LNCAP (cell line): ENCODE data around the gene LRRC72.

ENCODE experiments used
- TF ChIP-seq, protein P1 (sequence below): fragments of 450-650 bp; IDR thresholded peaks from 2 replicates; pipeline ENCODE4 v1.5.1; 2017; ENCODE audit warnings: mild to moderate bottlenecking

The LRRC72 gene

DNA sequence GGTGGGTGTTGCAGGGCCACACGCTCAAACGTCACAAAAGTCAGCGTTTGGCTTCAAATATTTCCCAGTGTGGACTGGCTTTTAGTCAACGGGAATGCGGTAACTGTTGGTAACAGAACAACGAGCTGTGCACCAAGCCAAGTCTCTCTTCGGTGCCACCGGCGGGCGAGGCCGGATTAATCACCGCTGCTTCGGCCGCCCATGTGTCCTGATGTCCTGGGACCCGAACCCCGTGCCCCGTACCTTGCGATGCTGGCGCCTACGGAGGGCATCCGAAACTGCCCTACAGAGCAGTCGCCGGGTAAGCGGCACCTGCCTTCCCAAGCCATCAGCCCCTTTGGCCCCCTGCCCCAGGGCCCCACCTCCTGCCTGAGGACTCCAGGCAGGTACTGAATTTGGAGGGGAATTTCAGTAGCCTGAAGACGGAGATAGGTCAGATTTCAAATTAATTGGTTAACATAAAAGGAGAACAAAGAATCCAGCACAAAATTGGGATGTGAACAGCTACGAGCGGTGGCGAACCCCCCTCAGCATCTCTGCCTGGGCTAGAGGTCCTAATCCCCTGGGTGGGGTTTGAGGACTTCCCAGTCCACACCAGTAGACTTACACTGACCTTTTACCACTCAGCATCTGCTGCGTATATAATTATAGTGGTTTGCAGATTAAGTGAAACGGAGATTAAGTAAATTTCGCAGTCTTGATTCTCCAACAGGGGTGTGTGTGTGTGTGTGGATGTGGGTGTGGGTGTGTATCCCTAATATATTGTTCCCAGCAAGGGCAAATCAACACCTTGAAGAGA is at the start of gene LRRC72:
LRRC72 (plus strand) TSS at position 84 of the 799 bp plus-strand sequence; CDS start at position 212, 128 bp downstream.
- TF ChIP-seq, protein P1, sequence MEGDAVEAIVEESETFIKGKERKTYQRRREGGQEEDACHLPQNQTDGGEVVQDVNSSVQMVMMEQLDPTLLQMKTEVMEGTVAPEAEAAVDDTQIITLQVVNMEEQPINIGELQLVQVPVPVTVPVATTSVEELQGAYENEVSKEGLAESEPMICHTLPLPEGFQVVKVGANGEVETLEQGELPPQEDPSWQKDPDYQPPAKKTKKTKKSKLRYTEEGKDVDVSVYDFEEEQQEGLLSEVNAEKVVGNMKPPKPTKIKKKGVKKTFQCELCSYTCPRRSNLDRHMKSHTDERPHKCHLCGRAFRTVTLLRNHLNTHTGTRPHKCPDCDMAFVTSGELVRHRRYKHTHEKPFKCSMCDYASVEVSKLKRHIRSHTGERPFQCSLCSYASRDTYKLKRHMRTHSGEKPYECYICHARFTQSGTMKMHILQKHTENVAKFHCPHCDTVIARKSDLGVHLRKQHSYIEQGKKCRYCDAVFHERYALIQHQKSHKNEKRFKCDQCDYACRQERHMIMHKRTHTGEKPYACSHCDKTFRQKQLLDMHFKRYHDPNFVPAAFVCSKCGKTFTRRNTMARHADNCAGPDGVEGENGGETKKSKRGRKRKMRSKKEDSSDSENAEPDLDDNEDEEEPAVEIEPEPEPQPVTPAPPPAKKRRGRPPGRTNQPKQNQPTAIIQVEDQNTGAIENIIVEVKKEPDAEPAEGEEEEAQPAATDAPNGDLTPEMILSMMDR = no peak

DNA sequence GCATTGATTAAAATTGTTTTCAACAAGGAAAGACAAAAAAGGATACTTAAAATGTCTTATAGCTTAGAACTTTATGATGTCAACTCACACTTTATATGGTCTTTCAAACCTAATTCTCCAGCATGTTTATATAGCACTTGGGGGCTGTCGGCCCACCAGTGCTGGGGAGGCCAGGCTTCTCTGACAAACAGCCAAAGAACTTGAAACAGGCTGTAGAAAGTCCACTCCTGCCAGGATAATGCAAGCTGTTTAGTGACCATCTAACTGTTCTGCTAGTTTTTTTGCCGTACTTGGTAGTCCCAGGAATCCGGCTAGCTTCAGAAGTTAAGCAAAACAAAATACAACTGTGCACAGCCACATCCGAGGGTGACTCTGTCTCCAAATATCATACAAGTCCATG is 47.5 kb upstream of the LRRC72 start:
- TF ChIP-seq, protein P1 = no peak

DNA sequence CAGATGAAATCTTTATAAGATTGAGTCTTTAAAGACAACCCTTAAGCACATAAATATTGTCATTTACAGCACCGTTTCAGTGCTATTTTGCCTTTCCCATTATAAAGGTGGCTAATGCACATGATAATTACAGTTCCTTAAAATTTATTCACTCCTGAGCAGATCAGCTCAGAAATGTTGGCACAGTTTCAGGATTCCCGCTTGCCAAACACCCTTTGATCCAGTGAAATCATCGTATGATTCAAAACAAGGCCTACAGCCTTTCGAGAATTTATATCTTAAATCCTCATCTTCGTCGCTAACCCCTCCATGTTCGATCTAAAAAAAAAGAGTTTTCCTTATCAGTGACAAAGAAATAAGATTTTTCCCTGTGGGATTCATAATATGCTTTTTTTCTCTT is 47.0 kb upstream of the LRRC72 start:
- TF ChIP-seq, protein P1 = no peak

DNA sequence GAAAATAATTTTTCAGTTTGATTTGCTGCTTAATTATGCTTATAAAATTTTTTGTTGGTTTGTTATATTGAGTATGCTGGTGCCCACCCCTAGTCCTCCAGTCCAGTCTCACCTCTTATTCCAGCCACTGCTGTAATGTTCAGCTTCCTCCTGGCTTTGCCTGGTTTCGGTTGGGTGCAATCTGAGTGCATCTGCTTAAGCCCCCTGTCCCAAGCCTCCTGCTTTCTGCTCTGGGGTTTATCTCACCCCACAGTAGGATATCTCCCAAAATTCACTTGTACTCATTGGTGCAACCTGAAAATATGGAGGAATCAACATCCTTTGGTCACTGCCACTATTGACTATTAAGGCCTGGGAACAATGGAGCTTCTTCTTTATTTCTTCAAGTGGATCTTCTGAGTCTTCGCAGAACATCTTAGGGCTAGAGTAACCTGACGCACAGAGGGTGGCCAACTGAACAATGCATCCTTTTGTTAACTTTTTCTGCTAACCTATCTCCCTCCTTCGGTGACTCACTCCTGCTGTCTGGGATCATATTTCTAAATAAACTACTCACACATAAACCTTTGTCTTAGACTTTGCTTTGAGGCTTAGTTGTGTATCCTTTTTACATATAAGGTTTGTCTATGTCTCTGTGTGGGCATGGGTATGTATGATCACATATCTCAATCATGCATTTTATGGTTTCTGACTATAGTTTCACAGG is 42.0 kb upstream of the LRRC72 start:
- TF ChIP-seq, protein P1 = no peak

DNA sequence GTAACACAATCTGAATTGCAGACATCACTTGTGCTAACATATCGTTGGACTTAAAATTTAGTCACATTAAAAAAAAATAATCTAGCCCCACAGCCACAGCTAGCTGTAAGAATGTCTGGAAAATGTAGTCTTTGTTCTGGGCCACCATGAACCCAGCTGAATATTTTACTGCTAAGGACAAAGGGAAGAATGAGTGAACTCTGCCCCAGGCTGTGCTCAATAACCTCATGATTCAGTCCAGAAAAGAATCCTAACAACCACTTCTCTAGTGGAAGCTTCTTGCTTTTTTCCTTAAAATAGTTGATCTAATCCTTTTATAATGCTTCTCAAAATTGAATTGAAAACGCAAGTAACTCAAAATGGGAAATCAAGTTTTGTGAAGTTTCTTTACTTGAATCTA is 35.5 kb upstream of the LRRC72 start:
- TF ChIP-seq, protein P1 = no peak

DNA sequence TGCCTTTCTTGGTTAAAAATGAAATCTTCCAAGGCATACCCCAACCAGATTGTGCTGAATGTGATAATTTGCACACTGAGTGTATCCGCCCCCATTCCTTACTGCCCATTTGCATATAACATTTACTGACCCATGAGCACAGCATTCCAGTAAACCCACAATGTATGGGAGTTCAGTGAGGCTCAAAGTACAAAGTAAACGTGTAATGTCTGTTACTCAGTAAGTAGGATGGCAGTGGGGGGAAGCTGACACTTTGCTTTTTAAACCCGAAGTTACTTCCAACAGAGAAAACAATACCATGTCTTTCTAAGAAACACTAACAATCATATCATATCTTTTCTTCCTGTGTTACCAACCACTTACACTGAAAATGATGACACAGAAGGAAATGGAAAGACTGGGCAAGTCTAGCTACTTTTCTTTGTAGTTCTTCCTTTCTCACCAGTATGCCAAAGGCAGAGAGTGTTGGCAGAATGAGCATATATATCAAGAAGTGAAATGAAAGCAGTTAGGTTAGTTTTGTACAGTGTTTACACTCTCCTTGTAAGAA is 34.0 kb upstream of the LRRC72 start:
- TF ChIP-seq, protein P1 = no peak

DNA sequence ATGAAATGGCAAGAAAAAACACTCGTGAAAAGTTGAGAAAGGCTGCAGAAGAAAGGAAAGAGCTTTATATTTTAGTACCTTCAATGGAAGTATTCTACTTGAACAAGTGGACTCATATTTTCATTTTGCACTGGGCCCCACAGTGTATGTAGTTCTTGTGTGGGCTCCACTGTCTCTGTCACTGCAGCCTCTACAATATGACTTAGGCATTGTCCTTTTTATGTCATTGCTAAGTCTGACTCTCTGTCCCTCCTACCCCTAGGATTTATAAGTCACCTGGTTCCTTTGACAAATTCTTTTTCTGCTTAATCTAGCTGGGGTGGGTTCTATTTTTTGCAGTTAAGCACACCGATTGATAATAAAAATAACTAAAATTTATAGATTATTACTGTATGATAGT is 33.4 kb upstream of the LRRC72 start:
- TF ChIP-seq, protein P1 = no peak
